ENCODE measurements around the gene MYMX. TPM values are rescaled to one million over a fixed set of nuclear protein-coding genes. Genes with fewer than 3 reads are reported as not detected.

The MYMX gene
- total and polyA plus RNA-seq, 2 of the 13 experiments (the other 11 are each of a cell fraction or from before 2014, with no cell fraction given) = not detected

GRCh38 chr6:44246663-44247337, 30.1 kb downstream of the MYMX start, which contains the start of gene HSP90AB1 (continued):
- TF ChIP-seq, protein P1, sequence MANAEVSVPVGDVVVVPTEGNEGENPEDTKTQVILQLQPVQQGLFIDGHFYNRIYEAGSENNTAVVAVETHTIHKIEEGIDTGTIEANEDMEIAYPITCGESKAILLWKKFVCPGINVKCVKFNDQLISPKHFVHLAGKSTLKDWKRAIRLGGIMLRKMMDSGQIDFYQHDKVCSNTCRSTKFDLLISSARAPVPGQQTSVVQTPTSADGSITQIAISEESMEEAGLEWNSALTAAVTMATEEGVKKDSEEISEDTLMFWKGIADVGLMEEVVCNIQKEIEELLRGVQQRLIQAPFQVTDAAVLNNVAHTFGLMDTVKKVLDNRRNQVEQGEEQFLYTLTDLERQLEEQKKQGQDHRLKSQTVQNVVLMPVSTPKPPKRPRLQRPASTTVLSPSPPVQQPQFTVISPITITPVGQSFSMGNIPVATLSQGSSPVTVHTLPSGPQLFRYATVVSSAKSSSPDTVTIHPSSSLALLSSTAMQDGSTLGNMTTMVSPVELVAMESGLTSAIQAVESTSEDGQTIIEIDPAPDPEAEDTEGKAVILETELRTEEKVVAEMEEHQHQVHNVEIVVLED (CRISPR knock-in tag; IDR thresholded peaks at IDR 0.05; ENCODE audit: borderline replicate concordance) = no peak; the same call in 1 of the 2 replicates
- TF ChIP-seq CHCHD3 (CRISPR knock-in tag; IDR thresholded peaks at IDR 0.05) = no peak
- TF ChIP-seq ETV5 (CRISPR knock-in tag; IDR thresholded peaks at IDR 0.05; ENCODE audit: borderline replicate concordance) = 0 out of 2 replicates have a peak, but pooled peaks have one; percentile 27
- no peak for TF ChIP-seq TCF12 (IDR thresholded peaks at IDR 0.05)
- no peak for TF ChIP-seq TCF12 (CRISPR knock-in tag; IDR thresholded peaks at IDR 0.05)
- TF ChIP-seq ZNF567 (CRISPR knock-in tag; IDR thresholded peaks at IDR 0.05; ENCODE audit: borderline replicate concordance) = no peak; the same call in 1 of the 2 replicates
- peak; percentile 26; the same call in 1 of the 2 replicates for TF ChIP-seq SOX5 (CRISPR knock-in tag; IDR thresholded peaks at IDR 0.05; ENCODE audit: borderline replicate concordance)
- TF ChIP-seq ZNF432 (CRISPR knock-in tag; IDR thresholded peaks at IDR 0.05; ENCODE audit: borderline replicate concordance) = no peak
- 0 out of 2 replicates have a peak, but pooled peaks have one; percentile 21 for TF ChIP-seq ATF7-NPFF (CRISPR knock-in tag; IDR thresholded peaks at IDR 0.05; ENCODE audit: low read depth)
- TF ChIP-seq ZSCAN25 (CRISPR knock-in tag; IDR thresholded peaks at IDR 0.05) = peak; percentile 45; the same call in 1 of the 2 replicates
- peak; percentile 97 for TF ChIP-seq ZNF773 (CRISPR knock-in tag; IDR thresholded peaks at IDR 0.05; ENCODE audit: borderline replicate concordance)
- TF ChIP-seq ZNF562 (CRISPR knock-in tag; IDR thresholded peaks at IDR 0.05; ENCODE audit: borderline replicate concordance) = no peak
- 0 out of 2 replicates have a peak, but pooled peaks have one; percentile 1 for TF ChIP-seq CAMTA2 (CRISPR knock-in tag; IDR thresholded peaks at IDR 0.05; ENCODE audit: borderline replicate concordance)
- peak; percentile 91 for TF ChIP-seq ZSCAN12 (CRISPR knock-in tag; IDR thresholded peaks at IDR 0.05)
- TF ChIP-seq ZNF850 (CRISPR knock-in tag; conservative IDR thresholded peaks at IDR 0.05) = no peak
- TF ChIP-seq JDP2 (CRISPR knock-in tag; IDR thresholded peaks at IDR 0.05; ENCODE audit: borderline replicate concordance) = peak; percentile 59; the same call in 1 of the 2 replicates
- TF ChIP-seq KLF16 (CRISPR knock-in tag; IDR thresholded peaks at IDR 0.05) = peak; percentile 24 to 89; a peak in 2 of 4 replicates
- TF ChIP-seq ZNF780A (CRISPR knock-in tag; IDR thresholded peaks at IDR 0.05) = peak; percentile 22; the same call in 1 of the 2 replicates
- TF ChIP-seq, protein P2, sequence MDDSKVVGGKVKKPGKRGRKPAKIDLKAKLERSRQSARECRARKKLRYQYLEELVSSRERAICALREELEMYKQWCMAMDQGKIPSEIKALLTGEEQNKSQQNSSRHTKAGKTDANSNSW (CRISPR knock-in tag; IDR thresholded peaks at IDR 0.05; ENCODE audit: borderline replicate concordance) = 0 out of 2 replicates have a peak, but pooled peaks have one; percentile 85
- TF ChIP-seq, protein P3, sequence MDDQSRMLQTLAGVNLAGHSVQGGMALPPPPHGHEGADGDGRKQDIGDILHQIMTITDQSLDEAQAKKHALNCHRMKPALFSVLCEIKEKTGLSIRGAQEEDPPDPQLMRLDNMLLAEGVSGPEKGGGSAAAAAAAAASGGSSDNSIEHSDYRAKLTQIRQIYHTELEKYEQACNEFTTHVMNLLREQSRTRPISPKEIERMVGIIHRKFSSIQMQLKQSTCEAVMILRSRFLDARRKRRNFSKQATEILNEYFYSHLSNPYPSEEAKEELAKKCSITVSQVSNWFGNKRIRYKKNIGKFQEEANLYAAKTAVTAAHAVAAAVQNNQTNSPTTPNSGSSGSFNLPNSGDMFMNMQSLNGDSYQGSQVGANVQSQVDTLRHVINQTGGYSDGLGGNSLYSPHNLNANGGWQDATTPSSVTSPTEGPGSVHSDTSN (CRISPR knock-in tag; IDR thresholded peaks at IDR 0.05; ENCODE audit: borderline replicate concordance) = peak; percentile 54; the same call in 1 of the 2 replicates
- TF ChIP-seq ZNF598 (CRISPR knock-in tag; IDR thresholded peaks at IDR 0.05; ENCODE audit: borderline replicate concordance) = peak; percentile 14; the same call in 1 of the 2 replicates
- TF ChIP-seq, protein P4, sequence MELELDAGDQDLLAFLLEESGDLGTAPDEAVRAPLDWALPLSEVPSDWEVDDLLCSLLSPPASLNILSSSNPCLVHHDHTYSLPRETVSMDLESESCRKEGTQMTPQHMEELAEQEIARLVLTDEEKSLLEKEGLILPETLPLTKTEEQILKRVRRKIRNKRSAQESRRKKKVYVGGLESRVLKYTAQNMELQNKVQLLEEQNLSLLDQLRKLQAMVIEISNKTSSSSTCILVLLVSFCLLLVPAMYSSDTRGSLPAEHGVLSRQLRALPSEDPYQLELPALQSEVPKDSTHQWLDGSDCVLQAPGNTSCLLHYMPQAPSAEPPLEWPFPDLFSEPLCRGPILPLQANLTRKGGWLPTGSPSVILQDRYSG (CRISPR knock-in tag; IDR thresholded peaks at IDR 0.05) = 0 out of 2 replicates have a peak, but pooled peaks have one; percentile 75
- 0 out of 2 replicates have a peak, but pooled peaks have one; percentile 33 for TF ChIP-seq ZBTB42 (CRISPR knock-in tag; IDR thresholded peaks at IDR 0.05)
- TF ChIP-seq NR2F6 (IDR thresholded peaks at IDR 0.05) = no peak
- TF ChIP-seq NR2F6 (CRISPR knock-in tag; IDR thresholded peaks at IDR 0.05) = no peak
- peak; percentile 99 for TF ChIP-seq NKX3-1 (CRISPR knock-in tag; IDR thresholded peaks at IDR 0.05)
- no peak for TF ChIP-seq KAT2B (IDR thresholded peaks at IDR 0.05; ENCODE audit: borderline replicate concordance, low read depth, low read length)
